Measurements from ENCODE around the gene EEF1AKMT2.
"Not testable (repeated sequence)": the region's sequence is repeated elsewhere in the genome, so short reads cannot be mapped to it uniquely, and the experiment has no call there.

EEF1AKMT2 gene

DNA sequence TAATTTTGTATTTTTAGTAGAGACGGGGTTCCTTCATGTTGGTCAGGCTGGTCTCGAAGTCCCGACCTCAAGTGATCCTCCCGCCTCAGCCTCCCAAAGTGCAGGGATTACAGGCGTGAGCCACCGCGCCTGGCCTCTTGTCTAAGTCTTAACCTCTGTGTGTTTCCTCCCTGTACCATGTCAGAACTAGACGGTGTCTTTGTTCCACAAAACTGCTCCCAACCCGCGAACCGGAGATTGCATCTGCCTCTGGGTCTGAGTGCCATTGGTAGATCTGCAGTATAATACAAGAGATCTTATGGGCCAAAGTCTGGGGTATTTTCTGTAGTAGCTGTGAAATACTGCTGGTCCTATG, 1.3 kb upstream of the EEF1AKMT2 start:
- H3K27ac ChIP-seq (ENCODE audit: low read length), result no peak overlapping the region
- DNase-seq, result no peak
- no peaks in the 10 kb centered on the region; the same call in none of the 2 replicates for H3K27me3 ChIP-seq (replicated peaks; ENCODE audit: insufficient read depth, low read length)
- H3K4me1 ChIP-seq (ENCODE audit: low read length), result no peaks in the 10 kb centered on the region
- peaks cover 27% of the 10 kb centered on the region for H3K79me2 ChIP-seq (ENCODE audit: low read length)
- no peak overlapping the region for H2AFZ ChIP-seq (ENCODE audit: low read length)
- no peaks in the 10 kb centered on the region for H3F3A ChIP-seq (ENCODE audit: insufficient read depth, low read length)
- no peaks in the 10 kb centered on the region for H4K20me1 ChIP-seq (ENCODE audit: insufficient read depth, low read length)
- H3K4me3 ChIP-seq (ENCODE audit: low read length), result no peak overlapping the region
- H3K9me3 ChIP-seq (replicated peaks; ENCODE audit: insufficient read depth, low read length), result no peaks in the 10 kb centered on the region
- H3K9me2 ChIP-seq (replicated peaks; ENCODE audit: insufficient read depth, low read length), result no peaks in the 10 kb centered on the region
- no peak overlapping the region for H3K9ac ChIP-seq (ENCODE audit: low read length)
- TF ChIP-seq EZH2phosphoT487 (IDR thresholded peaks at IDR 0.05; ENCODE audit: low read length) (no peak), EZH2 (optimal IDR thresholded peaks at IDR 0.05; ENCODE audit: low read depth, low read length) (no peak)
- H3K36me3 ChIP-seq (replicated peaks; ENCODE audit: insufficient read depth, low read length), result peaks cover 2% of the 10 kb centered on the region; the same call in 1 of the 2 replicates
- H3K4me2 ChIP-seq (ENCODE audit: low read depth, low read length), result no peak overlapping the region

DNA sequence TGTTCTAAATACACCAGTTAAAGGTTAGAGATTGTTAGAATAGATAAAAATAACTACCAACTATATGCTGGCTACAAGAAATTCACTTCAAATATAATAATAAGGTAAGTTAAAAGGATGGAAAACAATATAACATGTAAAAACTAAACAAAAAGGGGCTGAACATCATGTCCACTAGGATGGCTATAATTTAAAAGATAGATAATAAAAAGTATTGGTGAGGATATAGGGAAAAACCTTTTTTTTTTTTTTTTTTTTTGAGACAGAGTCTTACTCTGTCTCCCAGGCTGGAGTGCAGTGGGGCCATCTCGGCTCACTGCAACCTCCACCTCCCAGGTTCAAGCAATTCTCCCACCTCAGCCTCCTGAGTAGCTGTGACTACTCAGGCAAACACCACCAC, 8.8 kb downstream of the EEF1AKMT2 start:
- H3F3A ChIP-seq (ENCODE audit: insufficient read depth, low read length); H3K9me3 ChIP-seq (replicated peaks; ENCODE audit: insufficient read depth, low read length); H2AFZ ChIP-seq (ENCODE audit: low read length); H4K20me1 ChIP-seq (ENCODE audit: insufficient read depth, low read length); H3K27me3 ChIP-seq (replicated peaks; ENCODE audit: insufficient read depth, low read length); H3K27ac ChIP-seq (ENCODE audit: low read length); H3K4me2 ChIP-seq (ENCODE audit: low read depth, low read length); H3K79me2 ChIP-seq (ENCODE audit: low read length); DNase-seq; H3K9me2 ChIP-seq (replicated peaks; ENCODE audit: insufficient read depth, low read length); H3K4me3 ChIP-seq (ENCODE audit: low read length); H3K9ac ChIP-seq (ENCODE audit: low read length); H3K4me1 ChIP-seq (ENCODE audit: low read length); H3K36me3 ChIP-seq (replicated peaks; ENCODE audit: insufficient read depth, low read length): not testable (repeated sequence)

DNA sequence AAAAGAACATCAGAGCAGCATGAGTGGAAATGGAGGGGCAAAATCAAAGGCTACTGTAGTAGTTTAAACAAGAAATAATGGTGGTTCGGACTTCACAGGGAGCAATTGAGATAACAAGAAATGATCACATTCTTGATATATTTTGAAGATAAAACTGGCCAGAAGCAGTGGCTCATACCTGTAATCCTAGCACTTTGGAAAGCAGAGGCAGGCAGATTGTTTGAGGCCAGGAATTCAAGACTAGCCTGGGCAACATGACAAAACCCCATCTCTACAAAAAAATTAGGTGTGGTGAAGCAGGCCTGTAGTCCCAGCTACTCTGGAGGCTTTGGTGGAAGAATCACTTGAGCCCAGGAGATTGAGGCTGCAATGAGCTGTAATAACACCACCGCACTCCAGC, 22.9 kb downstream of the EEF1AKMT2 start:
- Histone ChIP-seq H2AFZ (ENCODE audit: low read length) (no peak overlapping the region), H3K9me3 (replicated peaks; ENCODE audit: insufficient read depth, low read length) (no peaks in the 10 kb centered on the region), H3K4me1 (ENCODE audit: low read length) (no peaks in the 10 kb centered on the region), H3K4me3 (ENCODE audit: low read length) (no peak overlapping the region), H4K20me1 (ENCODE audit: insufficient read depth, low read length) (no peaks in the 10 kb centered on the region), H3K79me2 (ENCODE audit: low read length) (no peaks in the 10 kb centered on the region), H3K9me2 (replicated peaks; ENCODE audit: insufficient read depth, low read length) (no peaks in the 10 kb centered on the region), H3K27ac (ENCODE audit: low read length) (no peak overlapping the region), H3K9ac (ENCODE audit: low read length) (no peak overlapping the region), H3K4me2 (ENCODE audit: low read depth, low read length) (no peak overlapping the region), H3F3A (ENCODE audit: insufficient read depth, low read length) (no peaks in the 10 kb centered on the region), H3K27me3 (replicated peaks; ENCODE audit: insufficient read depth, low read length) (no peaks in the 10 kb centered on the region), H3K36me3 (replicated peaks; ENCODE audit: insufficient read depth, low read length) (no peaks in the 10 kb centered on the region)
- TF ChIP-seq EZH2 (optimal IDR thresholded peaks at IDR 0.05; ENCODE audit: low read depth, low read length), result no peak
- TF ChIP-seq, protein P1, sequence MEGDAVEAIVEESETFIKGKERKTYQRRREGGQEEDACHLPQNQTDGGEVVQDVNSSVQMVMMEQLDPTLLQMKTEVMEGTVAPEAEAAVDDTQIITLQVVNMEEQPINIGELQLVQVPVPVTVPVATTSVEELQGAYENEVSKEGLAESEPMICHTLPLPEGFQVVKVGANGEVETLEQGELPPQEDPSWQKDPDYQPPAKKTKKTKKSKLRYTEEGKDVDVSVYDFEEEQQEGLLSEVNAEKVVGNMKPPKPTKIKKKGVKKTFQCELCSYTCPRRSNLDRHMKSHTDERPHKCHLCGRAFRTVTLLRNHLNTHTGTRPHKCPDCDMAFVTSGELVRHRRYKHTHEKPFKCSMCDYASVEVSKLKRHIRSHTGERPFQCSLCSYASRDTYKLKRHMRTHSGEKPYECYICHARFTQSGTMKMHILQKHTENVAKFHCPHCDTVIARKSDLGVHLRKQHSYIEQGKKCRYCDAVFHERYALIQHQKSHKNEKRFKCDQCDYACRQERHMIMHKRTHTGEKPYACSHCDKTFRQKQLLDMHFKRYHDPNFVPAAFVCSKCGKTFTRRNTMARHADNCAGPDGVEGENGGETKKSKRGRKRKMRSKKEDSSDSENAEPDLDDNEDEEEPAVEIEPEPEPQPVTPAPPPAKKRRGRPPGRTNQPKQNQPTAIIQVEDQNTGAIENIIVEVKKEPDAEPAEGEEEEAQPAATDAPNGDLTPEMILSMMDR (IDR thresholded peaks at IDR 0.05; ENCODE audit: low read length), result no peak
- no peak for TF ChIP-seq EZH2phosphoT487 (IDR thresholded peaks at IDR 0.05; ENCODE audit: low read length)
- no peak for DNase-seq

GRCh38 chr10:124765256-124765655, 26.4 kb downstream of the EEF1AKMT2 start:
- Histone ChIP-seq H3K79me2 (ENCODE audit: low read length) (no peaks in the 10 kb centered on the region), H3K27me3 (replicated peaks; ENCODE audit: insufficient read depth, low read length) (no peaks in the 10 kb centered on the region), H3K27ac (ENCODE audit: low read length) (no peak overlapping the region), H2AFZ (ENCODE audit: low read length) (no peak overlapping the region), H4K20me1 (ENCODE audit: insufficient read depth, low read length) (no peaks in the 10 kb centered on the region), H3K4me2 (ENCODE audit: low read depth, low read length) (no peak overlapping the region), H3K9me2 (replicated peaks; ENCODE audit: insufficient read depth, low read length) (no peaks in the 10 kb centered on the region), H3K9me3 (replicated peaks; ENCODE audit: insufficient read depth, low read length) (no peaks in the 10 kb centered on the region), H3K9ac (ENCODE audit: low read length) (no peak overlapping the region), H3F3A (ENCODE audit: insufficient read depth, low read length) (no peaks in the 10 kb centered on the region), H3K4me3 (ENCODE audit: low read length) (no peak overlapping the region), H3K36me3 (replicated peaks; ENCODE audit: insufficient read depth, low read length) (no peaks in the 10 kb centered on the region), H3K4me1 (ENCODE audit: low read length) (no peaks in the 10 kb centered on the region)
- DNase-seq, result no peak
- TF ChIP-seq, protein P1 (IDR thresholded peaks at IDR 0.05; ENCODE audit: low read length), result no peak
- TF ChIP-seq EZH2 (optimal IDR thresholded peaks at IDR 0.05; ENCODE audit: low read depth, low read length) (no peak), EZH2phosphoT487 (IDR thresholded peaks at IDR 0.05; ENCODE audit: low read length) (no peak)

All from MM.1S (cell line).